ENCODE data around the gene CFL1. TPM values are rescaled to one million over a fixed set of nuclear protein-coding genes. Genes with fewer than 3 reads are reported as not detected.
A peak's percentile ranks its signal among the peaks of the same experiment; 100 is the strongest.

CFL1 gene
- total RNA-seq, 1 donor from 2014 or later: 589 TPM

DNA sequence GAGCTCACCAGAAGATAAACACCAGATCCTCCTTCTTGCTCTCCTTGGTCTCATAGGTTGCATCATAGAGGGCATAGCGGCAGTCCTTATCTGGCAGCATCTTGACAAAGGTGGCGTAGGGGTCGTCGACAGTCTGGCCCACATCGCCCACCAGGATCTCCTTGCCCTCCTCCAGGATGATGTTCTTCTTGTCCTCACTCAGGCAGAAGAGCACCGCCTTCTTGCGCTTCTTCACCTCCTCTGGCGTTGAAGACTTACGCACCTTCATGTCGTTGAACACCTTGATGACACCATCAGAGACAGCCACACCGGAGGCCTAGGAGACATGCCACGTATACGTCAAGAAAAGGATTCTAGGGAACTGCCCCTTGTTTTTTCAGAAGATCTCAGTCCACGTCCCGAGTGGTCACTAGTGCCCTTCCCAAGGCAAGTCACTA is 2.0 kb downstream of the CFL1 start:
- TF ChIP-seq POLR2A (IDR thresholded peaks at IDR 0.05) (no peak), POLR2AphosphoS5 (IDR thresholded peaks at IDR 0.05; ENCODE audit: insufficient read depth in 1 of 2, low read depth in 1 of 2) (no peak)
- TF ChIP-seq, protein P1, sequence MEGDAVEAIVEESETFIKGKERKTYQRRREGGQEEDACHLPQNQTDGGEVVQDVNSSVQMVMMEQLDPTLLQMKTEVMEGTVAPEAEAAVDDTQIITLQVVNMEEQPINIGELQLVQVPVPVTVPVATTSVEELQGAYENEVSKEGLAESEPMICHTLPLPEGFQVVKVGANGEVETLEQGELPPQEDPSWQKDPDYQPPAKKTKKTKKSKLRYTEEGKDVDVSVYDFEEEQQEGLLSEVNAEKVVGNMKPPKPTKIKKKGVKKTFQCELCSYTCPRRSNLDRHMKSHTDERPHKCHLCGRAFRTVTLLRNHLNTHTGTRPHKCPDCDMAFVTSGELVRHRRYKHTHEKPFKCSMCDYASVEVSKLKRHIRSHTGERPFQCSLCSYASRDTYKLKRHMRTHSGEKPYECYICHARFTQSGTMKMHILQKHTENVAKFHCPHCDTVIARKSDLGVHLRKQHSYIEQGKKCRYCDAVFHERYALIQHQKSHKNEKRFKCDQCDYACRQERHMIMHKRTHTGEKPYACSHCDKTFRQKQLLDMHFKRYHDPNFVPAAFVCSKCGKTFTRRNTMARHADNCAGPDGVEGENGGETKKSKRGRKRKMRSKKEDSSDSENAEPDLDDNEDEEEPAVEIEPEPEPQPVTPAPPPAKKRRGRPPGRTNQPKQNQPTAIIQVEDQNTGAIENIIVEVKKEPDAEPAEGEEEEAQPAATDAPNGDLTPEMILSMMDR (IDR thresholded peaks at IDR 0.05): no peak
- no peaks in the 10 kb centered on the region for H3K9me3 ChIP-seq
- peaks cover 0 to 49% of the 10 kb centered on the region in 2 donors for H3K36me3 ChIP-seq
- intact Hi-C loops (cut with DNase I): no loop called here
- no peaks in the 10 kb centered on the region for H3K27me3 ChIP-seq
- no peak for DNase-seq (ENCODE audit: extremely low spot score in 2 of 2)
- H3K4me3 ChIP-seq: peak overlapping the region; percentile 95 to 100
- H3K27ac ChIP-seq: no peak overlapping the region
- peaks cover 35% of the 10 kb centered on the region for H3K4me1 ChIP-seq

DNA sequence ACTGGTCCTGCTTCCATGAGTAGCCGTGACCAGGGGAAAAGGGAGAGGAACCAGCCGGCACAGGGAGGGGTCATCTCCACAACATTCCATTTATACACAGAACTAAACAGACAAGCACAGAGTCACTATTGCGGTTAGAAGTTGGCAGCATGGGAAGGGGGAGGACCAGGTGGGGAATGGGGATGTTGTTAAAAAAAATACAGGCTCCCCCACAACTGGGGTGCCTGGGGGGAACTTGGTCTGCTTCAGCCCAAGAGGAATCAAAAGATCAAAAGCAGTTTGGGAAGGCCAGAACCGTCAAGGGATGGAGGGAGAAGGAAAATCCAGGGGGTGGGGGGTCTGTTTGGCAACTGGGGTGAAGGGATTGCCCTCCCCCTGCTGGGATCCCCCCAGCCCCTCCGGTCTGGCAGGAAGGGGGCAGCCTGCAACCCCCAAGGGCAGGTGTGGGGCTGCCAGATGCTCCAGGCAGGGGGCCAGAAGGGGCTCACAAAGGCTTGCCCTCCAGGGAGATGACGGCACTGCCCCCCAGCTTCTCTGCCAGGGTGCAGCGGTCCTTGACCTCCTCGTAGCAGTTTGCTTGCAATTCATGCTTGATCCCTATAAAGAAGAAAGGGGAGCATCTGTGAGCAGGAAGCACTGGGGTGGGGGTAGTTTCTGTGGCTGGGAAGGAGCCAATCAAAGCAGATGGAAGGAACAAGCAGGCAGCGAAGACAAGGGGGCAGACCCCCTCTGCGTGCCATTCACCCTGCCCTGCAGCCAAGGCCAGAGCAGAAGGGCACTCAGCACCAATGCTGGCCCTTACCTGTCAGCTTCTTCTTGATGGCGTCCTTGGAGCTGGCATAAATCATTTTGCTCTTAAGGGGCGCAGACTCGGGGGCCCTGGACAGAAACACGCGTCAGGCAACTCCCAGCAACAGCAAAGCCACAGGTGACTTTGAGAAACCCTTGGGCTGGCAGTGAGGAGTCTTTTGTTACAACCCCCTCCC is 2.8 kb downstream of the CFL1 start:
- H3K4me3 ChIP-seq: no peak overlapping the region
- DNase-seq (ENCODE audit: extremely low spot score in 2 of 2): no peak
- peaks cover 32% of the 10 kb centered on the region for H3K4me1 ChIP-seq
- no peaks in the 10 kb centered on the region for H3K27me3 ChIP-seq
- H3K27ac ChIP-seq: no peak overlapping the region
- intact Hi-C loops (cut with DNase I): no loop called here
- TF ChIP-seq POLR2AphosphoS5 (IDR thresholded peaks at IDR 0.05; ENCODE audit: insufficient read depth in 1 of 2, low read depth in 1 of 2): no peak
- TF ChIP-seq, protein P1 (IDR thresholded peaks at IDR 0.05): no peak
- no peak for TF ChIP-seq POLR2A (IDR thresholded peaks at IDR 0.05)
- peaks cover 0 to 49% of the 10 kb centered on the region in 2 donors for H3K36me3 ChIP-seq
- H3K9me3 ChIP-seq: no peaks in the 10 kb centered on the region

DNA sequence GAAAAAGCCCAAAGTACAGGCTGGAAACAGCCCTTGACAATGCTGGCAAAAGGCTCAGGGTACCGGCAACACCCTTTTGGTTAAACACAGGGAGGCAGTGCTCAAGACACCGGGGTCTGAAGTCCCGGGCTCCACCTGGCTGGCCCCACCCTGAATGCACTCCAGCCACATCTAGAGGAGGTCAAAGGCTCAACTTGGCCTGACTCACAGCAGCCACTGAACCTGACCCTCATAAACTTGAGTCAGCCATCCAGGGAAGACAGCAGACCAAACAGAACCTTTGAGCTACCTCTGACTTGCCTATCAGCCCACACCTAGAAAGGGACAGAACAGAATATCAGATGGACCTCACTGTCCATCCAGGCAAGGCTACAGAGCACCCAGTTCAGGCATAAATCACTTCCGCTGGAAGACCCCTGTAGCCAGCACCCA is 3.8 kb downstream of the CFL1 start:
- H3K9me3 ChIP-seq: no peaks in the 10 kb centered on the region
- peaks cover 24% of the 10 kb centered on the region for H3K4me1 ChIP-seq
- no peak for DNase-seq (ENCODE audit: extremely low spot score in 2 of 2)
- H3K27me3 ChIP-seq: no peaks in the 10 kb centered on the region
- no peak overlapping the region for H3K4me3 ChIP-seq
- peaks cover 0 to 49% of the 10 kb centered on the region in 2 donors for H3K36me3 ChIP-seq
- TF ChIP-seq POLR2AphosphoS5 (IDR thresholded peaks at IDR 0.05; ENCODE audit: insufficient read depth in 1 of 2, low read depth in 1 of 2) (no peak), POLR2A (IDR thresholded peaks at IDR 0.05) (no peak)
- TF ChIP-seq, protein P1 (IDR thresholded peaks at IDR 0.05): no peak
- intact Hi-C loops (cut with DNase I): no loop called here
- no peak overlapping the region for H3K27ac ChIP-seq

DNA sequence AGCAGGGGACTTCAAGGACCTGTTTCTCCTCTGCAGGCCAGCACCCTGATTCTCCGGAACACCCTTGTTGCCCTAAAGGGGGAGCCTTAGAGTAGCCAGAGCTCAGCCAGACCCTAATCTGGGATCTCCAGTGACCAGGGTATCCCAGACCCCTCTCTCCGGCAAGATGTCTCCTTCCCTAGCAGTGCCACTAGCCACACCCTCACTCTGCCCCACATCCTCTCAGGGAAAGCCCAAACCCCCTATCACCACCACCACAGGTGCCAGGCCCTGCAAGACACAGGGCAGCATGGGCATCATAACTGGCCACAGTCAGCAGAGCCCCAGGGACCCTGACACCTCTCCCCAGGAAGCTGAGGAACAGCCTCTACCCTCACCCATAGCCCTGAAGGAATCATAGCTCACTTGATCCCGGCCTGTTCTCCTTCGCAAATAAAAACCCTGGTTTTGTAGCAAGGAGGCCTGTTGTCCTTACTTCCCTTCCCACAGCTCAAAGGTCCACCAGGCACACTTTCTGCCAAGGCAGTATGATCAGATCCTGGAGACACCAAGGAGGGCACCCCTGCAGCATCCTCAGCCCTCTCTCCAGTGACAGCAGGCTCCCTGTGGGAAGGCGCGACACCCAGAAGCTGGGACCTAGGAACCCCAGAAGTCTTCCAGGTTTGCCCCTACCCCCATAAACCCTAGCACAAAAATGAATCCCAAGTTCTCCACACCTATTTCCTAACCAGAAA is 4.6 kb downstream of the CFL1 start:
- H3K36me3 ChIP-seq: peaks cover 0 to 49% of the 10 kb centered on the region in 2 donors
- TF ChIP-seq, protein P1 (IDR thresholded peaks at IDR 0.05): no peak
- TF ChIP-seq POLR2A (IDR thresholded peaks at IDR 0.05): no peak
- no peak for TF ChIP-seq POLR2AphosphoS5 (IDR thresholded peaks at IDR 0.05; ENCODE audit: insufficient read depth in 1 of 2, low read depth in 1 of 2)
- H3K27me3 ChIP-seq: no peaks in the 10 kb centered on the region
- no peak for DNase-seq (ENCODE audit: extremely low spot score in 2 of 2)
- intact Hi-C loops (cut with DNase I): no loop called here
- no peaks in the 10 kb centered on the region for H3K9me3 ChIP-seq
- no peak overlapping the region for H3K4me3 ChIP-seq
- H3K27ac ChIP-seq: no peak overlapping the region
- peaks cover 18% of the 10 kb centered on the region for H3K4me1 ChIP-seq

Measured in vagina (tissue), 2 donors.